ENCODE measurements around the gene ARHGEF40. TPM values are rescaled to one million over a fixed set of nuclear protein-coding genes. Genes with fewer than 3 reads are reported as not detected.

Gene ARHGEF40
- total RNA-seq, 4 donors from 2014 or later, result 10.4 to 15.7 (median 12.9) TPM

GRCh38 chr14:21118933-21119332 lies 48.8 kb downstream of the ARHGEF40 start:
- ATAC-seq, result no peak

GRCh38 chr14:21120686-21121085 lies 50.6 kb downstream of the ARHGEF40 start:
- intact Hi-C loops (cut with DNase I; ENCODE audit: low total_unique reads) (no loop called here), in situ Hi-C loops (cut with MboI; ENCODE audit: low sequenced_read_pairs in 4 of 4) (loop anchor here (25.0 kb wide), 2 partner anchors 258 to 433 kb away; partner anchors contain the start of genes ANG (in 2 of the 4) and RNASE4 (in 2 of the 4))
- DNase-seq (no peak), ATAC-seq (no peak)
- Histone ChIP-seq H3K4me3 (no peak overlapping the region), H3K27me3 (no peaks in the 10 kb centered on the region), H3K36me3 (no peaks in the 10 kb centered on the region), H3K27ac (no peak overlapping the region), H3K4me1 (no peaks in the 10 kb centered on the region), H3K9me3 (no peaks in the 10 kb centered on the region)
- TF ChIP-seq POLR2A (IDR thresholded peaks at IDR 0.05) (no peak), CTCF (IDR thresholded peaks at IDR 0.05 in 4 of 5, conservative IDR thresholded peaks at IDR 0.05 in 1 of 5) (no peak)

More at GRCh38 chr14:21118933-21119332, 48.8 kb downstream of the ARHGEF40 start:
- Histone ChIP-seq H3K27me3 (no peaks in the 10 kb centered on the region), H3K27ac (no peak overlapping the region), H3K4me1 (no peaks in the 10 kb centered on the region), H3K4me3 (no peak overlapping the region), H3K36me3 (no peaks in the 10 kb centered on the region), H3K9me3 (no peaks in the 10 kb centered on the region)
- no peak for TF ChIP-seq CTCF (IDR thresholded peaks at IDR 0.05 in 4 of 5, conservative IDR thresholded peaks at IDR 0.05 in 1 of 5)
- TF ChIP-seq POLR2A (IDR thresholded peaks at IDR 0.05), result no peak
- no peak for DNase-seq
- intact Hi-C loops (cut with DNase I; ENCODE audit: low total_unique reads) (no loop called here), in situ Hi-C loops (cut with MboI; ENCODE audit: low sequenced_read_pairs in 4 of 4) (loop anchor here (25.0 kb wide), 2 partner anchors 257 to 432 kb away; partner anchors contain the start of genes ANG (in 2 of the 4) and RNASE4 (in 2 of the 4))

- Histone ChIP-seq H3K27ac (no peak overlapping the region), H3K9me3 (no peaks in the 10 kb centered on the region), H3K36me3 (no peaks in the 10 kb centered on the region), H3K4me3 (no peak overlapping the region), H3K27me3 (peaks cover 0 to 2% (median 0%) of the 10 kb centered on the region in 3 donors), H3K4me1 (no peaks in the 10 kb centered on the region)
- no peak for ATAC-seq
- intact Hi-C loops (cut with DNase I; ENCODE audit: low total_unique reads), result no loop called here
- no peak for TF ChIP-seq POLR2A (IDR thresholded peaks at IDR 0.05)
- no peak for TF ChIP-seq CTCF (IDR thresholded peaks at IDR 0.05 in 4 of 5, conservative IDR thresholded peaks at IDR 0.05 in 1 of 5)
- DNase-seq, result no peak
- in situ Hi-C loops (cut with MboI; ENCODE audit: low sequenced_read_pairs in 4 of 4), result loop anchor here (25.0 kb wide), 2 partner anchors 259 to 434 kb away; partner anchors contain the start of genes ANG (in 2 of the 4) and RNASE4 (in 2 of the 4)
These were observed 51.0 kb downstream of the ARHGEF40 start for GRCh38 chr14:21121122-21121521.

GRCh38 chr14:21123429-21123828 lies 53.3 kb downstream of the ARHGEF40 start:
- ATAC-seq (no peak), DNase-seq (no peak)
- in situ Hi-C loops (cut with MboI; ENCODE audit: low sequenced_read_pairs in 4 of 4) (loop anchor here (25.0 kb wide), 2 partner anchors 261 to 436 kb away; partner anchors contain the start of genes ANG (in 2 of the 4) and RNASE4 (in 2 of the 4)), intact Hi-C loops (cut with DNase I; ENCODE audit: low total_unique reads) (no loop called here)
- TF ChIP-seq POLR2A (IDR thresholded peaks at IDR 0.05), result no peak
- H3K36me3 ChIP-seq, result no peaks in the 10 kb centered on the region
- H3K4me3 ChIP-seq, result no peak overlapping the region
- H3K9me3 ChIP-seq, result no peaks in the 10 kb centered on the region
- H3K27me3 ChIP-seq, result peaks cover 0 to 3% (median 0%) of the 10 kb centered on the region in 3 donors
- H3K4me1 ChIP-seq, result no peaks in the 10 kb centered on the region
- H3K27ac ChIP-seq, result no peak overlapping the region

- Histone ChIP-seq H3K4me3 (no peak overlapping the region), H3K27ac (no peak overlapping the region), H3K27me3 (no peaks in the 10 kb centered on the region), H3K4me1 (no peaks in the 10 kb centered on the region), H3K36me3 (no peaks in the 10 kb centered on the region), H3K9me3 (no peaks in the 10 kb centered on the region)
- no peak for ATAC-seq
- intact Hi-C loops (cut with DNase I; ENCODE audit: low total_unique reads), result no loop called here
- no peak for TF ChIP-seq POLR2A (IDR thresholded peaks at IDR 0.05)
- no peak for TF ChIP-seq CTCF (IDR thresholded peaks at IDR 0.05 in 4 of 5, conservative IDR thresholded peaks at IDR 0.05 in 1 of 5)
- in situ Hi-C loops (cut with MboI; ENCODE audit: low sequenced_read_pairs in 4 of 4), result no loop called here
- no peak for DNase-seq
These were observed 63.8 kb downstream of the ARHGEF40 start for GRCh38 chr14:21133901-21134300.
